Stomach (tissue), 4 donors: ENCODE data around the gene NEK10.

ENCODE experiments used
- CTCF ChIP-seq, 7 experiments: fragments of 450-650 bp in 4 of 7; fragments of 200-600 bp in 3 of 7; sonication (generic) in 3 of 7; IDR thresholded peaks; one replicate each; pipeline ENCODE4 v1.5.1; 2016 to 2019; ENCODE audit warnings: antibody characterized with exemption in 7 of 7, control low read depth in 2 of 7, mild to moderate bottlenecking in 1 of 7
- EP300 ChIP-seq: sonication (generic); formaldehyde crosslinking; IDR thresholded peaks from one replicate; pipeline ENCODE4 v1.6.1; 2017; ENCODE audit warnings: antibody characterized with exemption
- POLR2A ChIP-seq, 4 donors: fragments of 450-650 bp; IDR thresholded peaks; one replicate each; pipeline ENCODE4 v1.6.1; 2016; ENCODE audit warnings: antibody characterized with exemption in 4 of 4, control low read depth in 2 of 4, mild to moderate bottlenecking in 1 of 4, moderate library complexity in 1 of 4
- POLR2AphosphoS5 ChIP-seq, 3 donors: sonication (generic); formaldehyde crosslinking; IDR thresholded peaks; one replicate each; pipeline ENCODE4 v1.6.1; 2016; ENCODE audit warnings: antibody characterized with exemption in 3 of 3

- TF ChIP-seq POLR2AphosphoS5 (IDR thresholded peaks at IDR 0.05): no peak
- TF ChIP-seq CTCF (IDR thresholded peaks at IDR 0.05): no peak
- TF ChIP-seq POLR2A (IDR thresholded peaks at IDR 0.05): no peak
- no peak for TF ChIP-seq EP300
Observed at GRCh38 chr3:27133060-27133459, 236.1 kb downstream of the NEK10 start.
